Stimulated activated CD4-positive, alpha-beta T cell treated with anti-CD3 and anti-CD28 coated beads, Interleukin-1b, Interleukin-23, amount 100 ng/mL, for 1 hour (primary cell): ENCODE measurements around the gene CCNL1.

ENCODE experiments used
- DNase-seq, 2 donors: peaks; one replicate each; pipeline ENCODE4 v3.0.0-alpha.2; 2020; ENCODE audit warnings: low read depth in 2 of 2

CCNL1 gene

GRCh38 chr3:157122832-157123427 is 37.0 kb downstream of the CCNL1 start:
- DNase-seq = no peak

- no peak for DNase-seq
These were observed 37.8 kb downstream of the CCNL1 start for GRCh38 chr3:157122116-157122515.

DNA sequence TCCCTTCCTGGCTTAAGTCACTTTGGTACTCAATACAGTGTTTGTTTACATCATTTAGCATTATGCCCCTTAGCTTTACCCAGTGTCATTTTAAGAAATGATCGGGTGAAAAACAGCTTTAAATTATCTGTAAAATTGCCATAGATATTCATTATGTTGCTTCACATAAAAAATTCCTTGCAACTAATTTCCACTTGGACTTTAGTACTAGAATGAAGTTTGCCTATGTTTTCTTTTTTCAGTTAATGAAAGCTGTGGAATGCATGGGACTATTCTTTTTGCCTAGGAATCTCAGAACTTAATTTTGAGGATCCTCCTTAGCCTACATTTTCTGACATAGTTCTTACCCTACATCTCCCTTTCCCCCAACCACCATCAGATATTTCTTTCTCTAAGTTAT is 38.4 kb downstream of the CCNL1 start:
- DNase-seq = no peak

- no peak for DNase-seq
These were observed 39.7 kb downstream of the CCNL1 start for GRCh38 chr3:157120071-157120892.

DNA sequence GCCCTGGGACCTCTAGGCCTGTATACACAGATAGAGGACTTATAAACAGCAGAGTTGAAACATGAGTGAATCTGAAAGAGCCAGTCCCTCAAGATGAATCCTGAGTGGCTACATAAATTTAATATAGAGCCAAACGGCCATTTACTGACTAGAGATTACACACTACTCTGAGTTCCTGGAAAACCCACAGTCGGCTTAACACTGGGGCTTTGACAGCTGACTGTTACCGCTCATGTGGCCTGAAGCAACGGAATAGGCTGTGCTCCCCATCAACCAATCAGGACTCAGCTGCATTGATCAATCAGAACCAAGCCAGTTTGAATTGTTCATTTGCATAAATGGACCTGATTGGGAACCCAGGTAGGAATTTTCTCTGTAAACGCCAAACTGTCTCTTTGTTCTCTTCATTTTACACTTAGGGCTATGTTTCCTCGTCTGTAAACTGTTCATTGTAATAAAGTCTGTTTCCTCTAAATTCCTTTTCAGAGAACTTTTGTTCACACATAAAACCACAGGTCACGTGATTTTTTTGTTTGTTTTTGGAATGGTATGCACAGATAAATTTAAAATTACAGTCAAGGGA is 40.5 kb downstream of the CCNL1 start:
- no peak for DNase-seq

DNA sequence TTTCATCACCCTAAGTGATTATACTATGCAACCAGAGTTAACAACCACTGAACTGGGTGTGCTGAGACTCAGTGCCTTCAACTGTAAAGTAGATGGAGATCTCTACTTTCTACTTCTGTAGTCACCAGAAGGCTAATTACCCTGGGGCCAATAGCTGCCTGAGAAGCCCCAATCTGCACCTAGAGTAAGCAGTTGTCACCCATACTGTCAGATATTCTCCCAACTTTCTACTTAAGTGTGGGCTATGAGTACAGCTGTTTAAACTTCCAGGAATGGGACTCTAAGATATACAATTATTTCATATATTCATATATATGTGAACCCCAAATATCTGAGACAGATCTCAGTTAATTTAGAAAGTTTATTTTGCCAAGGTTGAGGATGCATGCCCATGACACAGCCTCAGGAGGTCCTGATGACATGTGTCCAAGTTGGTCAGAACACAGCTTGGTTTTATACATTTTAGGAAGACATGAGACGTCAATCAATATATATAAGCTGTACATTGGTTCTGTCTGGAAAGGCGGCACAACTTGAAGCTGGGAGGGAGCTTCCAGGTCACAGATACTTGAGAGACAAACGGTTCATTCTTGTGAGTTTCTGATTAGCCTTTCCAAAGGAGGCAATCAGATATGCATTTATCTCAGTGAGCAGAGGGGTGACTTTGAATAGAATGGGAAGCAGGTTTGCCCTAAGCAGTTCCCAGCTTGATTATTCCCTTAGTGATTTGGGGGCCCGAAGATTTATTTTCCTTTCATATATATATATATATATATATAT is 41.9 kb downstream of the CCNL1 start:
- DNase-seq = no peak

- DNase-seq = no peak
These were observed 42.7 kb downstream of the CCNL1 start for GRCh38 chr3:157117206-157117605.

GRCh38 chr3:157116017-157116416 is 43.9 kb downstream of the CCNL1 start:
- DNase-seq = no peak

DNA sequence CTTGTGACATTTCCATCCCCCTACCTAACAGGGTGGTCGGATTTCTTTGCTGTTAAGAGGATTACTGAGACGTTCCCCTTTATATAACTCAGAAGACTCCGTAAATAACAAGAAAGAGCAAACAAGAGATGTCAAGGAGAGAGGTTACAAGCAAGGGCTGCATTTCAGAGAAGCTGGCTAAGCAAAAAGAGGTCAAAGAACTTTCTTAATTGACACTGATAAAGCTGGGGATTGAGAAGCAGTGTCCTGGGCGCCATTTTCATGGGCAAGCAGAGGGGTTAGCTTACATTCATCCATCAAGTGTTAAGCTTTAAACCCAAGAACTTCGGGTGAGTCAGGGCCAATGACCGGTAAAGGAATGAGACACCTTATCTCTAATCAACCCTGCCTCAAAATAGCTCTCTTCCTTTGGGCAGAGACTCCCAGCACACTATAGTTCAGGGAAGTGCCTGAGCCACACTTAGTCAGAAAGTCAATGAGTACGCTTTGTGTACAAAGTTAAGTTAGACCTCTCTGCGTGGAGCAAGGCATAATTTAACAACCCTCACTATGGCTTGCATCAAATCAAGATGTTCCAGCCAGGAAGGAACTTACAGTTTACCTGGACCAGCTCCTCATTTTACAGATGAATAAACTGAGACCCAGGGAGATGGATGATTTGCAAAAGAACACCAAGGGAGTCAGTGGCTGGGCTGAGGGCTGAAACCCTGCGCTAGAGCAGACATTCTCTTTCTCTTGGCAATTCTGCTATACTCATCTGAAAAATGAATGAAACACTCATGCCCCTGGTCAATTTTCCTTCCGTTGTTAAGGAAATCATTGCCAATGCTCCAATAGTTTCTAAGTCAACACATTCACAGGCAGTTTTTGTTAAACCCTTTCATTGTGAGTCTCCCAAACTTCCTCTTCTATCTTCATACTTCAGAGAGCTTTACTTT is 44.6 kb downstream of the CCNL1 start:
- no peak for DNase-seq

- DNase-seq = no peak
These were observed 46.0 kb downstream of the CCNL1 start for GRCh38 chr3:157113832-157114505.

DNA sequence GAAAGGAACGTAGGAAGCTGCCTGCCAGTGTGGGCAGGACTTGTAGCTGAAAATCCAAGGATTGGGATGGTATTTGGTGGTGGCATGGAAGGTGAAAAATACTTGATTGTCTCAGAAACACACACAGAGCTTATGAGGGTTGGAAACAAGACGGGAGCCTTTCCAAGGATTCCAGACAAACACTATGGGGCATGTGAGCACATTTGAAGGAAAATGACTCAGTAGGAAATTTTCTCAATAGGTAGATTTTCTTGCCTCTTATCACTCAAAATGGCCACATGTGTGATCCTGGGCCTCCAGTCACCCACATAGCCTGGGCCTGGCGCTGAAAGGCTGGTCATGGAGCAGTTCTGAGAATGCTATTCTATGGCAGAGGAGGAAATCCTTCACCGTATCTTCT is 47.4 kb downstream of the CCNL1 start:
- DNase-seq = no peak

DNA sequence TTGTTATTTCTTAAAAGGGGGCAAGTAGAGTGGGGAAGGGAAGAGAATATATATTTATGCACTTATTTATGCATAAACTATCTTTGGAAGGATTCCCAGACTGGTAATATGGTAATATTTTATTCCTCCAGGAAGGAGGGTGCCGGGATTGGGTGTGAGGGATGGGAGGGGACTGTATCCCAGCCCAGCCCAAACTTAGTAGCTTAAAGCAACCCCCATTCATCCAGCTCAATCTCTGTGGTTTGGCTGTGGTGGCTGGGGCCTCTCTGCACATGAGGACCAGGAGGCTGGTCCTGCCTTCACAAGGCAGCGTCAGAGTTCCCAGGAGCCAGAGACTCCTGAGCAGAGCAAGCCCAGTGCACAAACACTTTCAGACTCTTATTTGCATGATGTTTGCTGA is 48.4 kb downstream of the CCNL1 start:
- no peak for DNase-seq

GRCh38 chr3:157110761-157111278 is 49.1 kb downstream of the CCNL1 start:
- DNase-seq = no peak

- DNase-seq = no peak
These were observed 50.4 kb downstream of the CCNL1 start for GRCh38 chr3:157109267-157110141.

GRCh38 chr3:157107644-157108133 is 52.3 kb downstream of the CCNL1 start:
- no peak for DNase-seq

GRCh38 chr3:157107037-157107436 is 52.9 kb downstream of the CCNL1 start:
- no peak for DNase-seq

DNA sequence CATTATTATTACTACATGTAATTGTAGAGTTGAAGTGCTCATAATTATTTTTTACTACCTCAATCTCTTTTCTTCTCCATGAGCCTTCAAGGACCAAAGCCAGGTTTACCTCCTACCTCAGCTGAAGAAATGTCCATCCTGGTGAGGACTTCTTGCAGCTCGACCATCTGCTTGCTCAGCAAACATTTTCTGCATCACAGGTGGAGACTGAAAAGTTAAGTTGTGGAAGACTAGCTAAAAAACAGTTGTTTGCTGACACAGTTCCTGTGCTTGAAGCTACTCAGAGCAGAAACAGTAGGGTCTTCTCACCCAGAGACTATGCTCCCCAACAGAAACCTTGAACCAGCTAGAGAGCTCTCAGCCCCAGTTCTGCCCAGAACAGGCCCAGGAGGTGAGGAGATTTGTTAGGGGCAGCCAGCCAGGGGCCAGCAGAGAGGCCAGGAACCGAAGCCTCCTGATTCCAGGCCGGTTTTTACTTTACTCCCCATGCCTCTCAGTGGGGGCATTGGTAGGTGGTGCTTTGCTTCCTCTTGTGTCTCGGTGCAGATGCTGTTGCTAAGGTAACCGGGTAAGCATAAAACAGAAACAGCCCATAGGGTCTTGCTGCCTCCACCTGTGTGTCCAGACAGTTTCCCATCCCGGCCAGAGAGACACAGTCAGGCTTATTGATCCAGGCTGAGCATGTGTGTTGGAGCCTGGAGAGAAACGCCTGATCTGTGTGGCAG is 54.9 kb downstream of the CCNL1 start:
- DNase-seq = no peak

GRCh38 chr3:157104521-157104920 is 55.4 kb downstream of the CCNL1 start:
- DNase-seq = no peak

DNA sequence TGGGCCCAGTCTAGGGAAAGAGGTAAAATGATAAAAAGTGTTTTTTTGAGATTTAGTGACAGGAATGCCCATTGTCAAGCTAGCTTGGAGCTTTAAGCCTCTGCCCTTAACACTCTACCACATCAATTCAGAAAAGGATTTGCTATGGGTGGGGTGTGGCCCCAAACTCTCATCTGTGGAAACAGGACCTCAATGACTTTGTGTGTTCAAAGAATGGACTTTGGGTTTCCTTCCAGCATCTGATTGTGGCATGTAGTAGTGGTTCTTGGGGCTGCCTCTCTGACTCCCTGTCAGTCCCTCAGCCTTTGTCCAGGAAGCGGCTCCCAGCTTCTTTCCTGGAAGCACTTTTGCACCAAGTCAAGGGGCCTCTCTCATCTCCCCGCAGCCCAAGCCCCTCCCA is 56.1 kb downstream of the CCNL1 start:
- no peak for DNase-seq
